Mononuclear cell (primary cell): ENCODE measurements around the gene IFI27L1. TPM values are rescaled to one million over a fixed set of nuclear protein-coding genes. Genes with fewer than 3 reads are reported as not detected.

Experiments used
- H3K27me3 ChIP-seq: 2 replicates; pipeline ENCODE4 v1.6.0; 2011; ENCODE audit warnings: low read length, control low read depth; ENCODE audit not compliant: insufficient read depth
- H3K4me1 ChIP-seq: 2 replicates; pipeline ENCODE4 v1.5.1; 2011; ENCODE audit warnings: mild to moderate bottlenecking, low read length, control low read depth; ENCODE audit not compliant: insufficient read depth
- H3K4me3 ChIP-seq: 2 replicates; pipeline ENCODE4 v1.5.1; 2011; ENCODE audit warnings: mild to moderate bottlenecking, low read length, moderate library complexity
- H3K9me3 ChIP-seq: 2 replicates; pipeline ENCODE4 v1.5.1; 2011; ENCODE audit warnings: low read depth, mild to moderate bottlenecking, control low read depth, low read length
- total RNA-seq: library from RNA; depleted of rRNA; stranded (reverse); fragments of >200 nt; gene quantifications from one replicate; pipeline ENCODE4 v1.2.3, GENCODE V29; 2012

The IFI27L1 gene
- total RNA-seq, 1 donor = 1.0 TPM

GRCh38 chr14:94124582-94125377, 43.7 kb downstream of the IFI27L1 start:
- no peaks in the 10 kb centered on the region for H3K27me3 ChIP-seq
- H3K4me3 ChIP-seq = no peak overlapping the region
- peaks cover 9% of the 10 kb centered on the region for H3K4me1 ChIP-seq
- no peaks in the 10 kb centered on the region for H3K9me3 ChIP-seq

DNA sequence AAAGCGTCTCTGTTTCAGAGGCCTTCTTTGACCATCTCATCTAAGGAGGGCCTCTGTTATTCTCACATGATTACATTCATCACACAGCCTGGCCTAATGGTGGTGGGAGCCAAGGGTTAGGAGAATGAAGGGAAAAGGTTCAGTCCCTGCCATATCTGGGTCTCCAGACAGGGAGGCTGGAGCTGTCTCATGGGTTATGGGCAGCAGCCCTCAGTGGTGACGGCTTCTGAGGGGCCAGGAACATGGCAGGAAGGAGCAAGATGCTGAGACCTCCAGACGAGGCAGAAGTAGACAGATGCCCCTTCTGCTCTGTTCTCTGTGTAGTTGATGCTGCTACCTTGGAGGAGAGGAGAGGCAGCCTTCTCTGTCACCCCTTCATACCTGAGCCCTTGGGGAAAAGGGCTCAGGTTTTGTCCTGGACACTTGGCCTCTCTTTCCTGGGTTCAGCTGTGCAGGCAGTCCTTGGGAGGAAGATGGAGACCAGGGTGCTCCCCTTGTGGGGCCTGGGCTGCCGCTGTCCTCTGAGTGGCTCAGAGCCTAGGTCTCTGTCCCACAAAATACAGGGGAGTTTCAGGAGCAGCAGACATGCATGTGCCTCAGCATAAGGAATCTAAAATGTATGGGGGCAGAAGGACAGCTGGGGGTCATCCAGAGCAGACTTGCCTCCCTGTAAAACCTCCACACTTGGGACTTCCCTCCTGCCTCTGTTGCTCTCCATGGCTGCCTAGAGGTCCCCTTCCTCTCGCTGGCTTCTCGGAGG, 44.7 kb downstream of the IFI27L1 start:
- H3K27me3 ChIP-seq = no peaks in the 10 kb centered on the region
- H3K9me3 ChIP-seq = no peaks in the 10 kb centered on the region
- peaks cover 15% of the 10 kb centered on the region for H3K4me1 ChIP-seq
- H3K4me3 ChIP-seq = no peak overlapping the region

- no peaks in the 10 kb centered on the region for H3K9me3 ChIP-seq
- peaks cover 15% of the 10 kb centered on the region for H3K4me1 ChIP-seq
- H3K27me3 ChIP-seq = no peaks in the 10 kb centered on the region
- H3K4me3 ChIP-seq = no peak overlapping the region
These were observed 45.2 kb downstream of the IFI27L1 start for GRCh38 chr14:94126419-94126677.

- no peaks in the 10 kb centered on the region for H3K27me3 ChIP-seq
- H3K9me3 ChIP-seq = no peaks in the 10 kb centered on the region
- peaks cover 15% of the 10 kb centered on the region for H3K4me1 ChIP-seq
- H3K4me3 ChIP-seq = no peak overlapping the region
These were observed 45.7 kb downstream of the IFI27L1 start for GRCh38 chr14:94126800-94127199.

DNA sequence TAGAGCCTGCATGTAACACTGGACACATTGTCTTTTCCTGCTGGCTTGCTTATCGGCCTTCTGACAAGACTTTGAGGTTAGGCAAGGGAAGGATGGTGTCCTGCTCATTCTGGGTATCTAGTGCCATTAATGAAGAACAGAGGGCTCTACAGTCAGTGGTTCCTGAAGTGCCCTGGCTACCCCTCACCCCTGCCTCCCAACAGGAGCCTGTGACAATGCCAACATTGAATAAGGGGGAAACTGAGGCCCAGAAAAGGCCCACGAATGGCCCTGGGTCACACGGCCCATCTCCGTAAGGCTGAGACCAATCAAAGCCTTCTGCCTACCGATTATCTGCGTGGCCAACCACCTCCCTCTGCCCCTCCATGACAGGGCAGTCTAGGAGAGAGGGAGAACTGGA, 46.2 kb downstream of the IFI27L1 start:
- Histone ChIP-seq H3K4me1 (peaks cover 15% of the 10 kb centered on the region), H3K27me3 (no peaks in the 10 kb centered on the region), H3K9me3 (no peaks in the 10 kb centered on the region), H3K4me3 (no peak overlapping the region)

GRCh38 chr14:94128216-94128839, 47.2 kb downstream of the IFI27L1 start:
- Histone ChIP-seq H3K4me1 (peaks cover 15% of the 10 kb centered on the region), H3K4me3 (no peak overlapping the region), H3K9me3 (no peaks in the 10 kb centered on the region), H3K27me3 (no peaks in the 10 kb centered on the region)

DNA sequence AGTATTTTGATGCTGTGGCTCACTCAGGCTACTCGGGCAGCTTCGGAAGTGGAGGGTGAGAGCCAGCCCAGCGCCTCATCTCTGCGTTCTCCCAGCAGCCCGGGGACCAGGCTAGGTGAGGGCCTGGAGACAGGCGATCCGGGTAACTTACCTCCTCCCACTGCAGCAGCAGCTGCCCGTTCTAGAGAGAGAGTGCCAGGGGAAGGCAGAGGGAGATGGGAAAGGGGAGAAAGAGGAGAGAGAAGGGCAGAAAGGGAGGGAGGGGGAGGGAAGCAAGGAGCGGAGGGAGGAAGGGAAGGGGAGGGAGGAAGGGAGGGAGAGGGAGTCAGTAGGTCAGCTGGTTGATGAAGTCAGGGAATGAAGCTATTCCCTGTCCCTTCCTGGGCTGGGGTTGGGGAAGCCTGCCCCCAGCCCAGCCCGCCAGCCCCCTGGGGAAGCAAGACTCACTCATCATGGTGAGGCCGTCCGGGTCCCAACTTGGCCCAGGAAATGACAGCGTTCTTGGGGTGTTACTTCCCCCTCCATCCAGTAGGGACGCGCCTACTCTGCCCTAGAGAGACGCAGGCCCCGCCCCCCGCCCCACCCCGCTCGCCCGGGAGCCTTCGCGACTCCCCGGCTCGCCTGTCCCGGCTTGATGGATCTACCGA, 48.1 kb downstream of the IFI27L1 start, which contains the start of gene IFI27L2:
TSS of gene IFI27L2 (minus strand) at position 494 of the 647 bp plus-strand sequence. CDS start at position 454, 40 bp downstream.
- Histone ChIP-seq H3K9me3 (no peaks in the 10 kb centered on the region), H3K4me3 (peak within 1 kb of the TSS; percentile 55)

GRCh38 chr14:94129758-94130414, 48.8 kb downstream of the IFI27L1 start:
- Histone ChIP-seq H3K27me3 (no peaks in the 10 kb centered on the region), H3K4me1 (peaks cover 15% of the 10 kb centered on the region), H3K9me3 (no peaks in the 10 kb centered on the region), H3K4me3 (peak overlapping the region; percentile 55)

More for the DNA sequence above, 48.1 kb downstream of the IFI27L1 start, which contains the start of gene IFI27L2:
- H3K27me3 ChIP-seq = no peaks in the 10 kb centered on the region
- H3K4me1 ChIP-seq = peaks cover 15% of the 10 kb centered on the region

GRCh38 chr14:94132285-94132887, 51.3 kb downstream of the IFI27L1 start:
- Histone ChIP-seq H3K4me3 (no peak overlapping the region), H3K27me3 (no peaks in the 10 kb centered on the region), H3K9me3 (no peaks in the 10 kb centered on the region), H3K4me1 (peaks cover 19% of the 10 kb centered on the region)

DNA sequence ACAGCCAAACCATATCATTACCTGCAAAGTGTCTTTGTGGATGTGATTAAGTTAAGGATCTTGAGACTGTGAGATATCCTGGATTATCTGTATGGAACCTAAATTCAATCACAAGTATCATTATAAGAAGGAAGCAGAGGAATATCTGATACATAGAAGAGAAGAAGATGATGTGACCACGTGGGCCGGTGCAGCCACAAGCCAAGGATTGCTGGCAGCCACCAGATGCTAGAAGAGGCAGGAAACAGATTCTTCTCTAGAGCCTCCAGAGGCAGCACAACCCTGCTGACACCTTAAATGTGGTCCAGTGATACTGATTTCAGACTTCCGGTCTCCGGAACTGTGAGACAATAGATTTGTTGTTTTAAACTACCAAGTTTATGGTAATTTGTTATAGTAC, 54.4 kb downstream of the IFI27L1 start:
- Histone ChIP-seq H3K4me1 (peaks cover 4% of the 10 kb centered on the region), H3K4me3 (no peak overlapping the region), H3K9me3 (no peaks in the 10 kb centered on the region), H3K27me3 (no peaks in the 10 kb centered on the region)

- Histone ChIP-seq H3K27me3 (no peaks in the 10 kb centered on the region), H3K9me3 (no peaks in the 10 kb centered on the region), H3K4me1 (peaks cover 4% of the 10 kb centered on the region), H3K4me3 (no peak overlapping the region)
These were observed 55.6 kb downstream of the IFI27L1 start for GRCh38 chr14:94136575-94137331.

GRCh38 chr14:94138251-94138650, 57.1 kb downstream of the IFI27L1 start:
- H3K27me3 ChIP-seq = no peaks in the 10 kb centered on the region
- H3K4me1 ChIP-seq = peaks cover 4% of the 10 kb centered on the region
- no peak overlapping the region for H3K4me3 ChIP-seq
- H3K9me3 ChIP-seq = no peaks in the 10 kb centered on the region

- Histone ChIP-seq H3K9me3 (no peaks in the 10 kb centered on the region), H3K4me1 (peaks cover 4% of the 10 kb centered on the region), H3K27me3 (no peaks in the 10 kb centered on the region), H3K4me3 (no peak overlapping the region)
These were observed 57.9 kb downstream of the IFI27L1 start for GRCh38 chr14:94139006-94139405.

DNA sequence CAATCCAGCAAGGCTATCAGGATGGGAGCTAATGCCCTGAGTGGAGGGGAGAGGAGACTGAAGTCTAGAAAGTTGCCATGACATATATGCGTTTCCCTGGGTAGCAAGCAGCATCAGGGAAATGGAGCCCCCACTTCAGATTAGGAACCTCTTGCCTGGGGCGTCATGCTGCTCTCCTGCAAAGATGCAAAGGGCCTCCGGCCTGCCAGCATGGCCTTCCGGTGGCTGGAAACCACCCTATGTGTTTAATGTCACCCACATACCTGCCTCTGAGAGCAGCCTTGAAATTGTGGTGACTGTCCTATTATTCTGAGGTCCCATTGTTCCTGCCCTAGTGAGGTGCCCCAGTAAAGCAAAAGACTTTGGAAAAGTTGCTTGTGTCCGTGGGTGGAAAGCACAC, 58.3 kb downstream of the IFI27L1 start:
- H3K4me3 ChIP-seq = no peak overlapping the region
- H3K4me1 ChIP-seq = peaks cover 4% of the 10 kb centered on the region
- no peaks in the 10 kb centered on the region for H3K27me3 ChIP-seq
- no peaks in the 10 kb centered on the region for H3K9me3 ChIP-seq
